GM12892 (cell line): ENCODE measurements around the gene ZC3H10.

Experiments used
- POLR2AphosphoS5 ChIP-seq: IDR thresholded peaks from 2 replicates; pipeline ENCODE4 v1.6.1; 2011; ENCODE audit warnings: low read depth, low read length, control low read depth
- TAF1 ChIP-seq: IDR thresholded peaks from 2 replicates; pipeline ENCODE4 v1.6.1; 2011; ENCODE audit warnings: low read depth, mild to moderate bottlenecking, control low read depth, low read length, borderline replicate concordance

DNA sequence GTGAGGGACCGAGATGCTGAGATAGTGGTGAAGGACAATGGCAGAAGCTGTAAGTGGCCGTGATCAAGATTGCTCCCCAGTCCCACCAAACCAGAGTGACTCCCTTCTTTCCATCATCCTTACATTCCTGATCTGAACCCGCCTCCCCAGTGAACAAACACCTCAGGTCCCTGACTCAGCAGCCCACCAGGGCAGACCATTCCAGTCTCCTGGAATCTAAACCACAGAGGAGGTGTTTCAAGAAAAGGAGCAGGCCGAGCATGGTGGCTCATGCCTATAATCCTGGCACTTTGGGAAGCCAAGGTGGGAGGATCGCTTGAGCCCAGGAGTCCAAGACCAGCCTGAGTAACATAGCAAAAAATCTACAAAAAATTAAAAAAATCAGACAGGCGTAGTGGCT lies 31.5 kb upstream of the ZC3H10 start:
- no peak for TF ChIP-seq TAF1
- no peak for TF ChIP-seq POLR2AphosphoS5
